COLO829 (cell line): Measurements from ENCODE around the gene HIVEP3.

Experiments used
- DNase-seq: peaks from one replicate; pipeline ENCODE4 v3.0.0; 2012; ENCODE audit warnings: low spot score

HIVEP3 gene

GRCh38 chr1:41533016-41533730, 385.5 kb downstream of the HIVEP3 start:
- DNase-seq, result no peak

- DNase-seq, result no peak
Measured at GRCh38 chr1:41532206-41532975, 386.3 kb downstream of the HIVEP3 start.

- no peak for DNase-seq
Measured at GRCh38 chr1:41530411-41530810, 388.3 kb downstream of the HIVEP3 start.

DNA sequence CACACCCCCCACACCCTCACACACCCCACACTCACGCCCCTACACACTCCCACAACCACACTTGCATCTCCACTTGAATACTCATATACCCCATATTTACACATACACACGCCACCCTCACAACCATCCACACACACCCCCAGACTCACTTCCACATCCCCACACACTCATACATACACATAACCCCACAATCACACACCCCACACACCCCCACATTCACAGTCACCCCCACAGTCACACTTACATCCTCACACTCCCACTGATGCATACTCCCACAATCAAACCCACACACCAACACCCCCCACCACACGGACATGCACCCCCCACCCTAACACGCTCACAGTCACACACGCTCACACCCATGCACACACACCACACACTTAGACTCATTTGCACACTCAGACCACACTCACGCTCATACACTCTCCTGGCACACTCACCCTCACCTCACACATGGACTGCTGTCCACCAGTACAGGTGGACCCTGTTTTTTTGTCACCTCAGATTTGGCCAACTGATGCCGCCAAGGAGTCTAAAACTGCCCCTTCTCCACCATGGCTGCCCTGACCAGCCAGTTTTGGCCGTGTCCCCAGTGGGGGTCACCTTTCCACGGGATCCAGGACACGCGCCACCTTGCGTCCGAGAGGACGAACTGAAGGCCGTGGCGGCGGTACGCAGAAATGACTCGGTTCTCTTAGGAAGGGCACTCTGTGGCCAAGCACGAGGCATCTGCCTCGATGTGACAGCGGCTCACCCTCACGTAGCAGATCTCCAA, 388.9 kb downstream of the HIVEP3 start:
- no peak for DNase-seq

DNA sequence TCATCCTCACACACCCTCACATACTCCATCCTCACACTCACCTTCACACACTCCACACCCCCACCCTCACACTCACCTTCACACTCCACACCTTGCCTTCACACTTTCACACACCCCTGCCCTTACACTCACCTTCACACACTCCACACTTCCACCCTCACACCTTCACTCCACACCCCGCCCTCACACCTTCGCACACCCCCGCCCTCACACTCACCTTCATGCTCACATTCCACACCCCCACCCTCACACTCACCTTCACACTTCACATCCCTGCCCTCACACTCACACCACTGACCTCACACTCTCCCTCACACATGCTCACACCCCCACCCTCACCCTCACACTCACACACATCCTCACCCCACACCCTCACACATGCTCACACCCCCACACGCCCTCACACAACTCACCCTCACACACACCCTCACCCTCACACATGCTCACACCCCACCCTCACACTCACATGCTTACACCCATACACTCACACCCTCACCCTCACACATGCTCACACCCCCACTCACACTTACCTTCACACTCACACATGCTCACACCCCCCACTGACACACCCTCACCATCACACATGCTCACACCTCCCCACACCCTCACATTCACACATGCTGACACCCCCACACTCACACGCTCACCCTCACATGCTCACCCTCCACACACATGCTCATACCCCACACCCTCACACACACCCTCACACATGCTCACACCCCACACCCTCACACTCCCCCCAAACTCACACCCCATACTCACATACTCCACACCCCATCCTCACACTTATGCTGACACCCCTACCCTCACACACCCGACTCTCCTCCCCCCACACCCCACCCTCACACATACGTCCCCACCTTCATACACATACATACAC, 389.8 kb downstream of the HIVEP3 start:
- no peak for DNase-seq

DNA sequence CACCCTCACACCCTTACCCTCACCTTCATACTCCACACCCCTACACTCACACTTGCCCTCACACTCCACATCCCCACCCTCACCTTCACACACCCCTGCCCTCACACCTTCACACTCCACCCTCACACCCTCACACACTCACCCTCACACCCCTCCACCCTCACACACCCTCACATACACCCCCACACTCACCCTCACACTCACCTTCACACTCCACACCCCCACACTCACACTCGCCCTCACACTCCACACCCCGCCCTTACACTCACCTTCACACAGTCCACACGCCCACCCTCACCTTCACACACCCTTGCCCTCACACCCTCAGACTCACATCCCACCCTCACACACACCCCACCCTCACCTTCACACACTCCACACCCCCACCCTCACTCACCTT, 390.6 kb downstream of the HIVEP3 start:
- DNase-seq, result no peak

- DNase-seq, result no peak
Measured at GRCh38 chr1:41526956-41527561, 391.7 kb downstream of the HIVEP3 start.

- DNase-seq, result no peak
Measured at GRCh38 chr1:41525891-41526587, 392.7 kb downstream of the HIVEP3 start.

- DNase-seq, result no peak
Measured at GRCh38 chr1:41524676-41525675, 393.7 kb downstream of the HIVEP3 start.

DNA sequence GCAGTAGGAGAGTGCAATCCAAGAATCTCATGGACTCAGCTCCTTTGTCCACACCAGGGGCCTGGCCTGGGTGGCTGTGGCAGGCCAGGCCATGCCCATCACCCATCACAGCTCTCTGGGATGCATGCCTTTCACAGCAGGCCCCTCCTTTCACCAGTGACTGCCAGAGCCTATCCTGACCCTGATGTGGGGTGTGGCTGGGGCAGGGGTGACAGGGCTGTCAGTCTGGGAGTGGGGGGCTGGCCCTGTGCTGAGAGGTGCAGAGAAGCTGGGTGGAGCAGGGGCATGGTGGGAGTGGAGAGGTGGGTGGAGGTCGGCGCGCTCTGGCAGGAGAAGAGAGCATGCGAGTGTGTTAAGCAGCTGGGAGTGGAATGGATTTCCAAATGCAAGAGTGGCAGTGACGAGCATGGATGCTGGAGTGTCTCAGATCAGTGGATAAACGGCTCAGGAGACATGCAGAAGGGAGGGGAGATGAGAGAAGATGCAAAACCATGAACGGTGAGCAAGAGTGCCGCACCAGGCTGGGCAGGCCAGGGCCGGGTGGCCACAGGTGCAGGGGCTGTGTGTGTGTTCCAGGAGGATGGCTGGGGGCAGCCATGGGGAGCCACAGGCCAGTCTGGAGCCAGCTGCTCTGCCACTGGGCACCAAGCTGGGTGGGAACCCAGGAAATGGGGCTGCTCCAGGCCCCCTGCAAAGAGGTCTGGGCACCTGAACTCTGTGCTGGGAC, 394.6 kb downstream of the HIVEP3 start:
- no peak for DNase-seq

DNA sequence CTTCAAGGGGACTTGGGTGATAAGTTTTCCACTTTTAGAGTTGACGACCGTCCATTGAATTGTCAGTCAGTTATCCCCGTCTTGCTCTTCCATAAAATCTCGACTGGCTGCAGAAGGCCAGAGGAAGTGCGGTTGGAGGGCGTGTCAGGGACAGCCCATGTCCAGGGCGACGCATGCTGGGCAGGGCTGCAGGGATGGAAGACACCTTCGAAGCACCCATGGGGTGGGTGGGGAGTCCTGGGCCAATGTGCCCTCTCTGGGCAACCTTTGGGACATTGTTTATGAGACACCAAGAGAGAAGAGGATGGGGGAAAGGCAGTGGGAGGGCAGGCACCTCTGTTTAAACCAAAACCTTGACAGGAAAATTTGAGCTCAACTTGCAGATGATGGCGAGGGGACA, 395.7 kb downstream of the HIVEP3 start:
- no peak for DNase-seq

GRCh38 chr1:41521766-41522165, 397.0 kb downstream of the HIVEP3 start:
- no peak for DNase-seq

- no peak for DNase-seq
Measured at GRCh38 chr1:41520951-41521752, 397.6 kb downstream of the HIVEP3 start.

DNA sequence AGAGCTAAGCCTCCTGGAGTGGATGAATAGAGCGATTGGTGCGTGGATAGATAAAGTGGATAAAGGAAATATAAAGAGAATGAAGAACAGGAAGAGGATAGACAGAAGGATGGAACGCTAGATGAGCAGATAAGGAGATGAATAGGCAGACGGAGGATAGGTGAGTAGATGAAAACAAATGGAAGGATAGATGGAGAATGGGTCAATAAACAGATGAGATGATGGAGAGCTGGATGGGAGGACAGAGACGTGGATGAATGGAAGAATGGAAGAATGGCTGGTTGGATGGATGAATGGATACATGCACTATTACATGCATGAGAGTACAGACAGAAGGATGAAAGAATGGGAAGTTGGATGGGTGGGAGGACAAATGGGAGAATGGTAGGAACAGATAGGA, 399.1 kb downstream of the HIVEP3 start:
- no peak for DNase-seq

- DNase-seq, result no peak
Measured at GRCh38 chr1:41518471-41518870, 400.3 kb downstream of the HIVEP3 start.

- DNase-seq, result no peak
Measured at GRCh38 chr1:41517062-41517438, 401.7 kb downstream of the HIVEP3 start.

DNA sequence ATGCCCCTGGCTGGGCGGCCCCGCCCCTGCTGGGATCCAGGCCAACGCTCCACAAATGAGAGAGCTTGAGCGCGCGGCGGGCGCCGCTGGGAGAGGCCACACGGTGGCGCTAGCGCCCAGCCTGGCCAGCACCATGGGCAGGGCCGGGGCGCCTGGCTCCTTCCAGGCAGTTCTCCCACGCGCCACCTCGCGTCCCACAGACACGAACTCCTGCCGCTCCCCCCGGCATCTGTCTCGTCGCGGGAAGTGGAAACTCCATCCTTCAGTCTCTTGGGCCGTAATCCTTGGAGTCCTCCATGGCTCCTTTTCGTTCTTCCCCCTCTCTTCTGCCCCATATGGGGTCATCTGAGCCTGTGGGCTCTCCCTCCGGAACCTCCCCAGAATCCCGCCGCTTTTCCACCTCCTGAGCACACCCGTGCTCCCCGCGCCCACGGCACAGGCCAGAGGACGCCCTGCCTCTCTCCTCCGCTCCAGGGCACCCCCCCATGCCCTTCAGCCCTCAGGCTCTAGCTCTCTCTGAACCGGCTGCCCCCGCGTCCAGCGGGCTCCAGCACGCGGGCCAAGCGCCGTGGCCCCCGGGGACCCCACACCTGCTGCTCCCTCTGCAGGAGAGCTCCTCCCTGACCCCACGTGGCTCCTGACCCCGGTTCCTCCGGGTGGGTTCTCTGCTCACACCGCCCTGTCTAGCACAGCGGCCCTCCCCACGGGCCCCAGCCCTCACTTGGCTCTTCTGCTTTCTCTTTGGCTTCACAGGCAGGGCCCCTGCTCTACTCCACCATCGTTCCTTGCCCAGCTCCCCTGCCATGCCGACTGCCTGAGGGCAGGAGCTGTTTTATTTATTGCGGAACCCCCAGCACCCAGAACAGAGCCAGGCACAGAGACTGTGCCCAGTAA, 402.3 kb downstream of the HIVEP3 start:
- peak; percentile 76 for DNase-seq
